Measurements from ENCODE around the gene MYBBP1A.

The MYBBP1A gene

GRCh38 chr17:4587803-4588202, 32.6 kb upstream of the MYBBP1A start:
- no peaks in the 10 kb centered on the region for H3K79me2 ChIP-seq (ENCODE audit: control insufficient read depth, insufficient read depth, low read length, unreplicated experiment)
- no peak overlapping the region for H2AFZ ChIP-seq (ENCODE audit: low read length, unreplicated experiment)
- H3K4me1 ChIP-seq (ENCODE audit: control insufficient read depth, insufficient read depth, low read length, unreplicated experiment): no peaks in the 10 kb centered on the region
- H3K27ac ChIP-seq (ENCODE audit: low read depth, low read length): no peak overlapping the region
- H3K27me3 ChIP-seq (ENCODE audit: insufficient read depth, low read length): peaks cover 43% of the 10 kb centered on the region
- H3K4me3 ChIP-seq (ENCODE audit: low read depth, low read length): no peak overlapping the region
- H3K36me3 ChIP-seq (ENCODE audit: insufficient read depth, low read length): no peaks in the 10 kb centered on the region

DNA sequence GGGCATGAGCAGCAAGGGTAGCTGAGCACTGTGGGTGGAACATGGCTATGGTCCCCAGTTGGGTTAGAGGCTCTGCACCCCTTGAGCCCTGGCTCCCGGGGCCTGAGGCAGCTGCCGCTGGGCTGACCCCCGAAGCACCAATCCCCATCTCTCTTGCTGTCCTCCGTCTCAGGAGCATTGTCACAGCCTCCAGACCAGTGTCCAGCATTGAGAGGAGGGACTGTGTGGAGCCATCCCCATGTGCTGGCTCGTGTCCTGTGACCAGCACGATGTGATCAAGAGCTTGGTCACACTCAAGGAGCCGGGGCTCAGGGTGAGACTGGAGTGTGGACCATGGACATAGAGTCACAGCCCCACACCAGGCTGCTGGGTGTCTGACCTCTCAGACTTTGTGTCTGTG, 32.0 kb upstream of the MYBBP1A start:
- peaks cover 50% of the 10 kb centered on the region for H3K27me3 ChIP-seq (ENCODE audit: insufficient read depth, low read length)
- H2AFZ ChIP-seq (ENCODE audit: low read length, unreplicated experiment): no peak overlapping the region
- H3K27ac ChIP-seq (ENCODE audit: low read depth, low read length): no peak overlapping the region
- H3K4me1 ChIP-seq (ENCODE audit: control insufficient read depth, insufficient read depth, low read length, unreplicated experiment): no peaks in the 10 kb centered on the region
- no peaks in the 10 kb centered on the region for H3K79me2 ChIP-seq (ENCODE audit: control insufficient read depth, insufficient read depth, low read length, unreplicated experiment)
- H3K36me3 ChIP-seq (ENCODE audit: insufficient read depth, low read length): no peaks in the 10 kb centered on the region
- H3K4me3 ChIP-seq (ENCODE audit: low read depth, low read length): no peak overlapping the region

GRCh38 chr17:4586043-4586442, 30.9 kb upstream of the MYBBP1A start:
- no peak overlapping the region for H2AFZ ChIP-seq (ENCODE audit: low read length, unreplicated experiment)
- no peaks in the 10 kb centered on the region for H3K4me1 ChIP-seq (ENCODE audit: control insufficient read depth, insufficient read depth, low read length, unreplicated experiment)
- no peak overlapping the region for H3K4me3 ChIP-seq (ENCODE audit: low read depth, low read length)
- H3K27me3 ChIP-seq (ENCODE audit: insufficient read depth, low read length): peaks cover 59% of the 10 kb centered on the region
- H3K79me2 ChIP-seq (ENCODE audit: control insufficient read depth, insufficient read depth, low read length, unreplicated experiment): no peaks in the 10 kb centered on the region
- H3K36me3 ChIP-seq (ENCODE audit: insufficient read depth, low read length): no peaks in the 10 kb centered on the region
- no peak overlapping the region for H3K27ac ChIP-seq (ENCODE audit: low read depth, low read length)

GRCh38 chr17:4585638-4585994, 30.4 kb upstream of the MYBBP1A start:
- no peak overlapping the region for H2AFZ ChIP-seq (ENCODE audit: low read length, unreplicated experiment)
- H3K27me3 ChIP-seq (ENCODE audit: insufficient read depth, low read length): peaks cover 59% of the 10 kb centered on the region
- H3K4me3 ChIP-seq (ENCODE audit: low read depth, low read length): no peak overlapping the region
- H3K27ac ChIP-seq (ENCODE audit: low read depth, low read length): no peak overlapping the region
- no peaks in the 10 kb centered on the region for H3K36me3 ChIP-seq (ENCODE audit: insufficient read depth, low read length)
- no peaks in the 10 kb centered on the region for H3K79me2 ChIP-seq (ENCODE audit: control insufficient read depth, insufficient read depth, low read length, unreplicated experiment)
- no peaks in the 10 kb centered on the region for H3K4me1 ChIP-seq (ENCODE audit: control insufficient read depth, insufficient read depth, low read length, unreplicated experiment)

- H3K4me3 ChIP-seq (ENCODE audit: low read depth, low read length): no peak overlapping the region
- peaks cover 59% of the 10 kb centered on the region for H3K27me3 ChIP-seq (ENCODE audit: insufficient read depth, low read length)
- no peaks in the 10 kb centered on the region for H3K36me3 ChIP-seq (ENCODE audit: insufficient read depth, low read length)
- no peaks in the 10 kb centered on the region for H3K4me1 ChIP-seq (ENCODE audit: control insufficient read depth, insufficient read depth, low read length, unreplicated experiment)
- no peaks in the 10 kb centered on the region for H3K79me2 ChIP-seq (ENCODE audit: control insufficient read depth, insufficient read depth, low read length, unreplicated experiment)
- no peak overlapping the region for H3K27ac ChIP-seq (ENCODE audit: low read depth, low read length)
- H2AFZ ChIP-seq (ENCODE audit: low read length, unreplicated experiment): no peak overlapping the region
Measured at GRCh38 chr17:4584917-4585637, 29.9 kb upstream of the MYBBP1A start.

- H2AFZ ChIP-seq (ENCODE audit: low read length, unreplicated experiment): no peak within 1 kb of the TSS
- H3K36me3 ChIP-seq (ENCODE audit: insufficient read depth, low read length): no peaks in the 10 kb centered on the region
- H3K27me3 ChIP-seq (ENCODE audit: insufficient read depth, low read length): peaks cover 59% of the 10 kb centered on the region
- no peak within 1 kb of the TSS for H3K27ac ChIP-seq (ENCODE audit: low read depth, low read length)
- no peaks in the 10 kb centered on the region for H3K4me1 ChIP-seq (ENCODE audit: control insufficient read depth, insufficient read depth, low read length, unreplicated experiment)
- H3K79me2 ChIP-seq (ENCODE audit: control insufficient read depth, insufficient read depth, low read length, unreplicated experiment): no peaks in the 10 kb centered on the region
- H3K4me3 ChIP-seq (ENCODE audit: low read depth, low read length): peak within 1 kb of the TSS; percentile 39; the same call in 1 of the 2 replicates
Measured at GRCh38 chr17:4584101-4584916, 29.1 kb upstream of the MYBBP1A start, which contains the start of gene SMTNL2. Gene SMTNL2, plus strand, starts transcription at chr17:4584529. Its CDS starts 77 bp downstream, at chr17:4584606.

- no peaks in the 10 kb centered on the region for H3K36me3 ChIP-seq (ENCODE audit: insufficient read depth, low read length)
- no peaks in the 10 kb centered on the region for H3K4me1 ChIP-seq (ENCODE audit: control insufficient read depth, insufficient read depth, low read length, unreplicated experiment)
- H3K79me2 ChIP-seq (ENCODE audit: control insufficient read depth, insufficient read depth, low read length, unreplicated experiment): no peaks in the 10 kb centered on the region
- peaks cover 59% of the 10 kb centered on the region for H3K27me3 ChIP-seq (ENCODE audit: insufficient read depth, low read length)
- H3K27ac ChIP-seq (ENCODE audit: low read depth, low read length): no peak overlapping the region
- H3K4me3 ChIP-seq (ENCODE audit: low read depth, low read length): peak overlapping the region; percentile 39; the same call in 1 of the 2 replicates
- H2AFZ ChIP-seq (ENCODE audit: low read length, unreplicated experiment): no peak overlapping the region
Measured at GRCh38 chr17:4583782-4584100, 28.6 kb upstream of the MYBBP1A start.

DNA sequence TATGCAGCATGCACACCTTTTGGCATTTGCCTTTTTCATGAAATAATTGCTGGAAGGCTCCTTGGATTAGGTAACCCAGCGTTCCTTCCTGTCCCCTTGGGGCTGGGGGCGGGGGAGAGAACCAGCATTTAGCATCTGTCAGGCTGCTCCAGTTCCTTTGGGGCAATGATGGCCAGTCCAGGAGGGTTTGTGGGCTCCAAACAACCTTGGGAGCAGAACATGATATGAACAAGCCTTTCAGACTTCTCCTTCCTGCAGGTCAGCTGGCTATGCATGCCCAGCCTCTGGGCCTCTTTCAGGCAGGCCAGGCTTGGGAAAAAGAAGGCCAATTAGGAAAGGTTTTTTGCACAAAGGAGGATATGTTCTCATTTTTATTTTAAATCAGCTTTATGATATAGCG, 28.0 kb upstream of the MYBBP1A start:
- no peak overlapping the region for H3K4me3 ChIP-seq (ENCODE audit: low read depth, low read length)

DNA sequence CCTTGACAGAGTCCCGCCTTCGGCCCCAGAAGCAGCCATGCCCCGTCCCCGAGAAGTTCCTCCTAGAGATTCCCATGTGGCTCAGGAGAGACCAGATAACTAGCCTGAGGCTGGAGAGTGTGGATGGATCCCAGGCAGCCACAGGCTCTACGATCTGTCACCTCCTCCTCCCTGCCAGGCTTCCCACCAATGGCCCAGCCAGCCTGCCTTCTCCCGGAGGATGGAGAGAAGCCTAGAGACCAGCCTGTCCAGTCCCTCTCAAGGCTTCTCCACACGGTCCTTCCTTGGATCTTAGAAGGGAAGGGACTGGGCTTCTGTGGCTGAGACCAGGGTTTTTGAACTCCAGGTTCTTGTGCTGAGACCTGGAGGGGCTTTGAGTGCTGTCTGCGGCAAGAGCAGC, 27.5 kb upstream of the MYBBP1A start:
- Histone ChIP-seq H3K79me2 (ENCODE audit: control insufficient read depth, insufficient read depth, low read length, unreplicated experiment) (no peaks in the 10 kb centered on the region), H3K4me3 (ENCODE audit: low read depth, low read length) (no peak overlapping the region), H3K27me3 (ENCODE audit: insufficient read depth, low read length) (peaks cover 59% of the 10 kb centered on the region), H3K27ac (ENCODE audit: low read depth, low read length) (no peak overlapping the region), H3K4me1 (ENCODE audit: control insufficient read depth, insufficient read depth, low read length, unreplicated experiment) (no peaks in the 10 kb centered on the region), H2AFZ (ENCODE audit: low read length, unreplicated experiment) (no peak overlapping the region), H3K36me3 (ENCODE audit: insufficient read depth, low read length) (no peaks in the 10 kb centered on the region)

More for the DNA sequence above, 28.0 kb upstream of the MYBBP1A start:
- no peak overlapping the region for H3K27ac ChIP-seq (ENCODE audit: low read depth, low read length)
- H3K79me2 ChIP-seq (ENCODE audit: control insufficient read depth, insufficient read depth, low read length, unreplicated experiment): no peaks in the 10 kb centered on the region
- peaks cover 59% of the 10 kb centered on the region for H3K27me3 ChIP-seq (ENCODE audit: insufficient read depth, low read length)
- no peaks in the 10 kb centered on the region for H3K4me1 ChIP-seq (ENCODE audit: control insufficient read depth, insufficient read depth, low read length, unreplicated experiment)
- H3K36me3 ChIP-seq (ENCODE audit: insufficient read depth, low read length): no peaks in the 10 kb centered on the region
- H2AFZ ChIP-seq (ENCODE audit: low read length, unreplicated experiment): no peak overlapping the region

DNA sequence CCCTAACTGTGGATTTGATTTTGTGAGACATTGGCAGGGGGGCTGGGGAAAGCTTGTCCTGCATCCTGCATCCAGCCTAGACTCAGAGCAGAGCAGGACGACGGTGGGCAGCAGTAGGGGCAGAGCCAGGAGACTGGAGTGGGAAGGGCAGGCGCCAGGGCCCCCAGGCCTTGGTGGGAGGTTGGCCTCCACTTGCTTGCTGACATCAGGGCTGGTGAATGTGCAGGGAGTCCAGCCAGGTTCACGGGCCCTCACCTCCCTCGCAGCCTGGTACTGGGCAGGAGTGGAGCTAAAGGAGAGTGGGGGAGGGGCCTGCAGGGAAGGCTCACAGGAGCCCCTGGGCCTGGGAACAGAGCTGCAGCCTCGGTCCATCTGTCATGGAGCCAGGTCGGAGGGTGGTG, 26.9 kb upstream of the MYBBP1A start:
- Histone ChIP-seq H3K27ac (ENCODE audit: low read depth, low read length) (no peak overlapping the region), H3K79me2 (ENCODE audit: control insufficient read depth, insufficient read depth, low read length, unreplicated experiment) (no peaks in the 10 kb centered on the region), H3K36me3 (ENCODE audit: insufficient read depth, low read length) (no peaks in the 10 kb centered on the region), H3K27me3 (ENCODE audit: insufficient read depth, low read length) (peaks cover 57% of the 10 kb centered on the region), H3K4me1 (ENCODE audit: control insufficient read depth, insufficient read depth, low read length, unreplicated experiment) (no peaks in the 10 kb centered on the region), H2AFZ (ENCODE audit: low read length, unreplicated experiment) (no peak overlapping the region), H3K4me3 (ENCODE audit: low read depth, low read length) (no peak overlapping the region)

GRCh38 chr17:4580291-4580690, 25.1 kb upstream of the MYBBP1A start:
- Histone ChIP-seq H3K79me2 (ENCODE audit: control insufficient read depth, insufficient read depth, low read length, unreplicated experiment) (no peaks in the 10 kb centered on the region), H3K27me3 (ENCODE audit: insufficient read depth, low read length) (peaks cover 39% of the 10 kb centered on the region), H3K36me3 (ENCODE audit: insufficient read depth, low read length) (no peaks in the 10 kb centered on the region), H2AFZ (ENCODE audit: low read length, unreplicated experiment) (no peak overlapping the region), H3K4me1 (ENCODE audit: control insufficient read depth, insufficient read depth, low read length, unreplicated experiment) (no peaks in the 10 kb centered on the region), H3K4me3 (ENCODE audit: low read depth, low read length) (no peak overlapping the region), H3K27ac (ENCODE audit: low read depth, low read length) (no peak overlapping the region)
